Bronchial epithelial cell (primary cell): ENCODE results near the gene ZSCAN25. TPM values are rescaled to one million over a fixed set of nuclear protein-coding genes. Genes with fewer than 3 reads are reported as not detected.
A peak's percentile ranks its signal among the peaks of the same experiment; 100 is the strongest.
"Not testable (repeated sequence)": the region's sequence is repeated elsewhere in the genome, so short reads cannot be mapped to it uniquely, and the experiment has no call there.

Experiments
- DNase-seq: peaks from one replicate; pipeline ENCODE4 v3.0.0-alpha.2; 2010; ENCODE audit warnings: low read depth
- FAIRE-seq: peaks from 2 replicates; lab custom pipeline; 2011; peaks lifted over from hg19 to GRCh38; lab: Jason Lieb, UNC
- H3K27me3 ChIP-seq: 2 replicates; pipeline ENCODE4 v1.5.1; 2011; ENCODE audit warnings: low read length; ENCODE audit not compliant: control insufficient read depth, insufficient read depth
- H3K36me3 ChIP-seq: 2 replicates; pipeline ENCODE4 v1.5.1; 2011; ENCODE audit warnings: low read length; ENCODE audit not compliant: control insufficient read depth, insufficient read depth
- H3K4me3 ChIP-seq: 2 replicates; pipeline ENCODE4 v1.5.1; 2011; ENCODE audit warnings: mild to moderate bottlenecking, low read depth, low read length, control low read depth
- total RNA-seq: library from RNA; depleted of rRNA; stranded (reverse); fragments of >200 nt; gene quantifications from 2 replicates; pipeline ENCODE4 v1.2.1, GENCODE V29; 2014
- TF ChIP-seq, protein P1 (sequence below): IDR thresholded peaks from 2 replicates; pipeline ENCODE4 v1.5.1; 2011; ENCODE audit warnings: mild to moderate bottlenecking, moderate library complexity, low read length, control low read depth, inconsistent platforms; ENCODE audit not compliant: insufficient read depth, severe bottlenecking

Gene ZSCAN25
- total RNA-seq, 1 donor from 2014 or later, result 12.4 TPM

DNA sequence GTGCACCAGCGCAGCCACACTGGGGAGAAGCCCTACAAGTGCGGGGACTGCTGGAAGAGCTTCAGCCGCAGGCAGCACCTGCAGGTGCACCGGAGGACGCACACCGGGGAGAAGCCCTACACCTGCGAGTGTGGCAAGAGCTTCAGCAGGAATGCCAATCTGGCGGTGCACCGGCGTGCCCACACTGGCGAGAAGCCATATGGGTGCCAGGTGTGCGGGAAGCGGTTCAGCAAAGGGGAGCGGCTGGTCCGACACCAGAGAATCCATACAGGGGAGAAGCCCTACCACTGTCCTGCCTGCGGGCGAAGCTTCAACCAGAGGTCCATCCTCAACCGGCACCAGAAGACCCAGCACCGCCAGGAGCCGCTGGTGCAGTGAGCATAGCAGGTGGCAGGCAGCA, 12.9 kb downstream of the ZSCAN25 start:
- TF ChIP-seq, protein P1, sequence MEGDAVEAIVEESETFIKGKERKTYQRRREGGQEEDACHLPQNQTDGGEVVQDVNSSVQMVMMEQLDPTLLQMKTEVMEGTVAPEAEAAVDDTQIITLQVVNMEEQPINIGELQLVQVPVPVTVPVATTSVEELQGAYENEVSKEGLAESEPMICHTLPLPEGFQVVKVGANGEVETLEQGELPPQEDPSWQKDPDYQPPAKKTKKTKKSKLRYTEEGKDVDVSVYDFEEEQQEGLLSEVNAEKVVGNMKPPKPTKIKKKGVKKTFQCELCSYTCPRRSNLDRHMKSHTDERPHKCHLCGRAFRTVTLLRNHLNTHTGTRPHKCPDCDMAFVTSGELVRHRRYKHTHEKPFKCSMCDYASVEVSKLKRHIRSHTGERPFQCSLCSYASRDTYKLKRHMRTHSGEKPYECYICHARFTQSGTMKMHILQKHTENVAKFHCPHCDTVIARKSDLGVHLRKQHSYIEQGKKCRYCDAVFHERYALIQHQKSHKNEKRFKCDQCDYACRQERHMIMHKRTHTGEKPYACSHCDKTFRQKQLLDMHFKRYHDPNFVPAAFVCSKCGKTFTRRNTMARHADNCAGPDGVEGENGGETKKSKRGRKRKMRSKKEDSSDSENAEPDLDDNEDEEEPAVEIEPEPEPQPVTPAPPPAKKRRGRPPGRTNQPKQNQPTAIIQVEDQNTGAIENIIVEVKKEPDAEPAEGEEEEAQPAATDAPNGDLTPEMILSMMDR, result no peak
- FAIRE-seq (peak; percentile 18), DNase-seq (no peak)
- Histone ChIP-seq H3K36me3 (peaks cover 26% of the 10 kb centered on the region), H3K4me3 (no peak overlapping the region), H3K27me3 (no peaks in the 10 kb centered on the region)

DNA sequence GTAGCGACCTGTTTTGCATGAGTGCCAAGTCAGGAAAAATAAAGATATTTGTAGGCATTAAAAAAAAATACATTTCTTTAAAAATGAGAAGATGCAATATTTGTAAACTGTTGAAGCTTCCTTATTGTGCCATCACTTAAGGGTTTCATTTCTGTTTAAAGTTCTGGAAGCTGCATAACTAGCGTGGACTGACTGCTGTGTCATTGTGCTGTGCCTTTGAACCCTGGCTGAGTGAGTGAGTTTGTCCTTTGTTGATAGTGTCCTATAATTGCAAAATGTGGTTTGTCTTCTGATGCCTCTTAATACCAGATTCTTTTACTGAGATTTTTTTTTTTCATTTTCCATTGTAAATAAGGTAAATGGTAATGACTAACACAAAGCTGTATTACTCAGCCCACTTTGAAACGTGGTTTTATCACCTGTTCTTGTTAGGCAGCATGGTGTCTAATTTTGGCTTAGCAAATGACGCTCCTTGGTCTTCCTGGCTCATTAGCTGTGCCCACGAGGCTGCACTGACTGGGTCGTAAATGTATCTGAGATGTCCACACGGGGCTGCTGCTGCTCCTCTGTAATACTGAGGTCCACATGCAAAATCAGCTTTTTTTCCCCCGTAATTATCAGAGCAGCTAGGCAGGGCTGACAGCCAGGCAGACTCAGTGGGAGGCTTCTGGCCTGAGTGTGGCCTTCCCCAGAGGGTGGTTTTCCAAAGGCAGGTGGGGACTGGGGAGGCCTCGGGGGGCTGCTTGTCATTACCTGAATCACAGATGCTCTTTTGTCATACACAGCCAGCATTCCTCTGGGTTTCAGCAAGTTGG, 14.8 kb downstream of the ZSCAN25 start:
- TF ChIP-seq, protein P1, result peak; percentile 67

DNA sequence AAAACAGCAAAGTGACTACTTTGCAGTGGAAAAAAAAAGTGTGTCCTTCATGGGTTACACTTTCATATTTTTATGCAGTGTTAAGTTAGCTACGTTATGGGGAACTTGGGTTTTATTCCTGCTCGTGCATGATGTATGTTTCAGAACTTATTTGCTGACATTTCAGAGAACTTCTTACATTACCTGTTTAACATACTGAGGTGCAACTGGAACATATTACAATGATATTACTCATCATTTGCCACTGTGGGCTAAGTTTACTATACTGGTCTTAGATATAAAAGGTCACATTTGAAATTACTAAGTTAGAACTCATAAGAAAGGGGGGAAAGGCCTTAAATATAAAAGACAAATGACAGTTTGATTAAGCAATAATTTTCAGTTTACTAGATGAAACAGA, 20.7 kb downstream of the ZSCAN25 start:
- DNase-seq, result peak; percentile 42
- not testable (repeated sequence) for H3K4me3 ChIP-seq, FAIRE-seq, H3K27me3 ChIP-seq, H3K36me3 ChIP-seq

More for the DNA sequence above, 14.8 kb downstream of the ZSCAN25 start:
- H3K27me3 ChIP-seq, result no peaks in the 10 kb centered on the region
- peaks cover 17% of the 10 kb centered on the region for H3K36me3 ChIP-seq
- FAIRE-seq (peak; percentile 92), DNase-seq (peak; percentile 89)
- no peak overlapping the region for H3K4me3 ChIP-seq

DNA sequence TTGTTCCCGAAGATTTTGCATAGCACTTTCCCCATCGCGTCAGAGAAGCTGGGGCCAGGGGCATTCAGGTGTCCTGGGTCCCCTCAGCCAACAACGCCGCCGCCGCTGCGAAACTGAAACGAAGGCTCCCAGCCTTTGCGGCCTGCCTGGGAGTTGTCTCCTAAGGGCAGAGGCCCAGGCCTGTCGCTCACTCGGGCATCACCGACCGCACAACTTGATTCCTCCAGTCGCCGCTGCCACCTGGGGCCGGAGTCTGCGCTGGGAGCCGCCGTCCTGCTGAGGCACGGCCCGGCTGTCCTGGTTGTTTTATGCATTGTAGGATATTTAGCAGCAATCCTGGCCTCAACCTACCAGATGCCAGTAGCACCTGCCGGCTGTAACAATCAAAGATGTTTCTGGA, 22.0 kb downstream of the ZSCAN25 start:
- FAIRE-seq (no peak), DNase-seq (no peak)
- Histone ChIP-seq H3K4me3 (no peak overlapping the region), H3K27me3 (no peaks in the 10 kb centered on the region), H3K36me3 (peaks cover 2% of the 10 kb centered on the region)
- TF ChIP-seq, protein P1, result no peak

DNA sequence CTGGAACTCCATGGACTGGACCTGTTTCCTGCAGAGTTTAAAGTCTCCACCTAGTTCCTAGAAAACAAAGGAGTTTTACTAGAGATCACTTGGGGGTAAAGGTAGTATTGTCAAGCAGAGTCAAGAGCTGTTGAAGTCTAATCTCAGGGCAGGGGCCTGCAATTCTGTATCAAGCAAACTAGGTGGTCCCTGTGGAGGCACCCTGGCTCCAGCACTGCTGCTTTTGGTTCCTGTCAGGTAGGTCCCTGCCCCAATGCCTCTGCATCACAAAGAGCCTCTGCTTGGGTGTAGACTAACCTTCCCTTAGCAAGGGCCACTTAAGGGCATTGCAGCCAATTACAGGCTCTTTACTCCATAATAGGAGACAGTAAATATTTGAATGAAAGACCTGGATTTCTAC, 22.5 kb downstream of the ZSCAN25 start:
- Histone ChIP-seq H3K4me3 (no peak overlapping the region), H3K27me3 (no peaks in the 10 kb centered on the region), H3K36me3 (peaks cover 2% of the 10 kb centered on the region)
- no peak for FAIRE-seq
- TF ChIP-seq, protein P1, result no peak
- no peak for DNase-seq

DNA sequence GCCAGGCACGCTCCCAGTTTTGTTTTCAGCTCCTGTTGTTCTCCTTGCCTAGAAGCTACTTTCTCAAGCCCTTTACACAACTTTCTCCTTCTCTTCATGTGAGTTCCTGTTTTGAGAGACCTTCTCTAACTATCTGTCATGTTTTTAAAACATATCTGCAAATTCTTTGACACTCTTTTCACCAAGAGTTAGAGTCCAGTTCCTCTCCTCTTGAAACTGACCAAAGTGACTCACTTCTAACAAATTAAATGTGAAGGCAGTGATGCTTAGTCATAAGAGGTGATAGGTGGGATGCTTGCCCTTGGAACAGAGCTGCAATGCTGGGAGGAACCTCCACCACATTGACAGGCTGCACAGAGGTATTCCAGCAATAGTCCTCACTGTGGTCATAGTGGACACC, 25.3 kb downstream of the ZSCAN25 start:
- TF ChIP-seq, protein P1, result no peak
- no peak for FAIRE-seq
- no peak overlapping the region for H3K4me3 ChIP-seq
- no peaks in the 10 kb centered on the region for H3K27me3 ChIP-seq
- H3K36me3 ChIP-seq, result peaks cover 2% of the 10 kb centered on the region
- no peak for DNase-seq
